ENCODE measurements around the gene DAAM1. TPM values are rescaled to one million over a fixed set of nuclear protein-coding genes. Genes with fewer than 3 reads are reported as not detected.

Gene DAAM1
- polyA plus RNA-seq, 2 of the 4 experiments (the other 2 are of a cell fraction) = 6.8 to 10.8 TPM

DNA sequence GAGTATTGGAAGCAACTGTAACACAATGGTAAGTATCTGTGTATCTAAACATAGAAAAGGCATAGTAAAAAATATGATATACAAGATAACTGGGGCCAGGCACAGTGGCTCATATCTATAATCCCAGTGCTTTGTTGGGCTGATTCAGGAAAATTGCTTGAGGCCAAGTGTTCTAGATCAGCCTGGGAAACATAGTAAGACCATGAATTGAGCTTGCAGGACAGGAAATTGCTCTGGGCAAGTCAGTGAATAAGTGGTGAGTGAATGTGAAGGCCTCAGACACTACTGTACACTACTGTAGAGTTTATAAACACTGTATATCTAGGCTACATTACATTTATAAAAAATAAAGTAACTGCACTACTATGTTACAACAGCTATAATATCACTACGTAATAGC is 201.5 kb downstream of the DAAM1 start:
- Histone ChIP-seq H3K27ac (no peak overlapping the region), H3K4me2 (no peak overlapping the region), H3K4me1 (no peaks in the 10 kb centered on the region), H3K4me3 (no peak overlapping the region), H3K9me3 (peaks cover 4% of the 10 kb centered on the region; the same call in 1 of the 3 replicates)
- TF ChIP-seq FOXS1 (CRISPR knock-in tag; IDR thresholded peaks at IDR 0.05) (no peak), MYC (IDR thresholded peaks at IDR 0.05; ENCODE audit: borderline replicate concordance, low read length) (no peak), CTCF (IDR thresholded peaks at IDR 0.05) (no peak), POLR2AphosphoS2 (conservative IDR thresholded peaks at IDR 0.05; ENCODE audit: low read length) (no peak), RARB (CRISPR knock-in tag; IDR thresholded peaks at IDR 0.05) (no peak), HOXB5 (CRISPR knock-in tag; IDR thresholded peaks at IDR 0.05) (no peak), HOXA7 (CRISPR knock-in tag; IDR thresholded peaks at IDR 0.05) (no peak), BCL3 (IDR thresholded peaks at IDR 0.05) (no peak), MAFK (IDR thresholded peaks at IDR 0.05; ENCODE audit: partially characterized antibody) (no peak), ZNF302 (CRISPR knock-in tag; IDR thresholded peaks at IDR 0.05) (no peak)
- TF ChIP-seq, protein P1, sequence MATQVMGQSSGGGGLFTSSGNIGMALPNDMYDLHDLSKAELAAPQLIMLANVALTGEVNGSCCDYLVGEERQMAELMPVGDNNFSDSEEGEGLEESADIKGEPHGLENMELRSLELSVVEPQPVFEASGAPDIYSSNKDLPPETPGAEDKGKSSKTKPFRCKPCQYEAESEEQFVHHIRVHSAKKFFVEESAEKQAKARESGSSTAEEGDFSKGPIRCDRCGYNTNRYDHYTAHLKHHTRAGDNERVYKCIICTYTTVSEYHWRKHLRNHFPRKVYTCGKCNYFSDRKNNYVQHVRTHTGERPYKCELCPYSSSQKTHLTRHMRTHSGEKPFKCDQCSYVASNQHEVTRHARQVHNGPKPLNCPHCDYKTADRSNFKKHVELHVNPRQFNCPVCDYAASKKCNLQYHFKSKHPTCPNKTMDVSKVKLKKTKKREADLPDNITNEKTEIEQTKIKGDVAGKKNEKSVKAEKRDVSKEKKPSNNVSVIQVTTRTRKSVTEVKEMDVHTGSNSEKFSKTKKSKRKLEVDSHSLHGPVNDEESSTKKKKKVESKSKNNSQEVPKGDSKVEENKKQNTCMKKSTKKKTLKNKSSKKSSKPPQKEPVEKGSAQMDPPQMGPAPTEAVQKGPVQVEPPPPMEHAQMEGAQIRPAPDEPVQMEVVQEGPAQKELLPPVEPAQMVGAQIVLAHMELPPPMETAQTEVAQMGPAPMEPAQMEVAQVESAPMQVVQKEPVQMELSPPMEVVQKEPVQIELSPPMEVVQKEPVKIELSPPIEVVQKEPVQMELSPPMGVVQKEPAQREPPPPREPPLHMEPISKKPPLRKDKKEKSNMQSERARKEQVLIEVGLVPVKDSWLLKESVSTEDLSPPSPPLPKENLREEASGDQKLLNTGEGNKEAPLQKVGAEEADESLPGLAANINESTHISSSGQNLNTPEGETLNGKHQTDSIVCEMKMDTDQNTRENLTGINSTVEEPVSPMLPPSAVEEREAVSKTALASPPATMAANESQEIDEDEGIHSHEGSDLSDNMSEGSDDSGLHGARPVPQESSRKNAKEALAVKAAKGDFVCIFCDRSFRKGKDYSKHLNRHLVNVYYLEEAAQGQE (IDR thresholded peaks at IDR 0.05) = no peak
- no peak for FAIRE-seq
- ATAC-seq = no peak
- CTCF ChIA-PET = interaction anchor here (1.8 kb wide), 1 partner anchor 13 kb away, joined by 3 read pairs; no protein-coding TSS in a partner anchor
- WGBS (ENCODE audit: missing lambda C conversion rate) = 94% methylated on average over 1 of the region's 1 CpG
- POLR2A ChIA-PET = no interaction called here
- no peak for DNase-seq (ENCODE audit: low read depth in 1 of 2, low spot score in 1 of 2)

GRCh38 chr14:59391388-59391787 is 202.9 kb downstream of the DAAM1 start:
- CTCF ChIA-PET = interaction anchor here (1.8 kb wide), 1 partner anchor 14 kb away, joined by 3 read pairs; no protein-coding TSS in a partner anchor
- no peak for FAIRE-seq

DNA sequence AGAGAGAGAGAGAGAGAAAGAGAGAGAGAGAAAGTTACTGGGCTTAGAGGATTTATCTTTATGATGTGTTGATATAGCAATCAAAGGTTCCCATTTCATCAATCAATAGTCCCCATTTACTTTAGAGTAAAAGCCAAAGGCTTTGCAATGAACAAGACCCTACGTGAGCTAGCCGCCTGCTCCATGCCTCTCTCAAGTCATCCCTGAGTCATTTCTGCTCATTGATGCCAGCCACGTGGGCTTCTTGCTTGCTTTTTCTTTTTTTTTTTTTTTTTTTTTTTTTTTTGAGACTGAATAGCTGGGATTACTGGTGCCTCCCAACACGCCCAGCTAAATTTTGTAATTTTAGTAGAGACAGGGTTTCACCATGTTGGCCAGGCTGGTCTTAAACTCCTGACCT is 205.8 kb downstream of the DAAM1 start:
- 89% methylated on average over 4 of the region's 4 CpGs for WGBS (ENCODE audit: missing lambda C conversion rate)
- Histone ChIP-seq H3K9me3 (no peaks in the 10 kb centered on the region), H3K27ac (no peak overlapping the region), H3K4me2 (no peak overlapping the region), H3K4me1 (no peaks in the 10 kb centered on the region), H3K4me3 (no peak overlapping the region)
- DNase-seq (ENCODE audit: low read depth in 1 of 2, low spot score in 1 of 2) (no peak), FAIRE-seq (no peak), ATAC-seq (no peak)
- CTCF ChIA-PET = no interaction called here
- POLR2A ChIA-PET = no interaction called here
- TF ChIP-seq CBX8 (IDR thresholded peaks at IDR 0.05) = no peak
- no peak for TF ChIP-seq HES2 (IDR thresholded peaks at IDR 0.05)
- TF ChIP-seq HOXB13 (CRISPR knock-in tag; IDR thresholded peaks at IDR 0.05; ENCODE audit: low read depth) = no peak
- no peak for TF ChIP-seq HMGXB4 (CRISPR knock-in tag; IDR thresholded peaks at IDR 0.05; ENCODE audit: borderline replicate concordance)
- no peak for TF ChIP-seq PBX3 (IDR thresholded peaks at IDR 0.05)
- TF ChIP-seq USF2 (IDR thresholded peaks at IDR 0.05) = no peak
- TF ChIP-seq ZSCAN20 (CRISPR knock-in tag; IDR thresholded peaks at IDR 0.05) = no peak

More at GRCh38 chr14:59391388-59391787, 202.9 kb downstream of the DAAM1 start:
- Histone ChIP-seq H3K4me1 (no peaks in the 10 kb centered on the region), H3K27ac (no peak overlapping the region), H3K4me2 (no peak overlapping the region), H3K4me3 (no peak overlapping the region), H3K9me3 (no peaks in the 10 kb centered on the region; the same call in 2 of the 3 replicates)
- no peak for DNase-seq (ENCODE audit: low read depth in 1 of 2, low spot score in 1 of 2)
- 83% methylated on average over 2 of the region's 2 CpGs for WGBS (ENCODE audit: missing lambda C conversion rate)
- TF ChIP-seq BCL3 (IDR thresholded peaks at IDR 0.05) = no peak
- peak; percentile 91 for TF ChIP-seq ZC3H11A (IDR thresholded peaks at IDR 0.05)
- no peak for ATAC-seq
- POLR2A ChIA-PET = no interaction called here

All from A549 (cell line).